ENCODE results near the gene CAVIN3. TPM values are rescaled to one million over a fixed set of nuclear protein-coding genes. Genes with fewer than 3 reads are reported as not detected.

Gene CAVIN3, protein sequence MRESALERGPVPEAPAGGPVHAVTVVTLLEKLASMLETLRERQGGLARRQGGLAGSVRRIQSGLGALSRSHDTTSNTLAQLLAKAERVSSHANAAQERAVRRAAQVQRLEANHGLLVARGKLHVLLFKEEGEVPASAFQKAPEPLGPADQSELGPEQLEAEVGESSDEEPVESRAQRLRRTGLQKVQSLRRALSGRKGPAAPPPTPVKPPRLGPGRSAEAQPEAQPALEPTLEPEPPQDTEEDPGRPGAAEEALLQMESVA
- total RNA-seq: 100 to 1,000 TPM in 2 of 4 donors, 10 to 100 TPM in 2; 78.7 to 209 (median 139) TPM

DNA sequence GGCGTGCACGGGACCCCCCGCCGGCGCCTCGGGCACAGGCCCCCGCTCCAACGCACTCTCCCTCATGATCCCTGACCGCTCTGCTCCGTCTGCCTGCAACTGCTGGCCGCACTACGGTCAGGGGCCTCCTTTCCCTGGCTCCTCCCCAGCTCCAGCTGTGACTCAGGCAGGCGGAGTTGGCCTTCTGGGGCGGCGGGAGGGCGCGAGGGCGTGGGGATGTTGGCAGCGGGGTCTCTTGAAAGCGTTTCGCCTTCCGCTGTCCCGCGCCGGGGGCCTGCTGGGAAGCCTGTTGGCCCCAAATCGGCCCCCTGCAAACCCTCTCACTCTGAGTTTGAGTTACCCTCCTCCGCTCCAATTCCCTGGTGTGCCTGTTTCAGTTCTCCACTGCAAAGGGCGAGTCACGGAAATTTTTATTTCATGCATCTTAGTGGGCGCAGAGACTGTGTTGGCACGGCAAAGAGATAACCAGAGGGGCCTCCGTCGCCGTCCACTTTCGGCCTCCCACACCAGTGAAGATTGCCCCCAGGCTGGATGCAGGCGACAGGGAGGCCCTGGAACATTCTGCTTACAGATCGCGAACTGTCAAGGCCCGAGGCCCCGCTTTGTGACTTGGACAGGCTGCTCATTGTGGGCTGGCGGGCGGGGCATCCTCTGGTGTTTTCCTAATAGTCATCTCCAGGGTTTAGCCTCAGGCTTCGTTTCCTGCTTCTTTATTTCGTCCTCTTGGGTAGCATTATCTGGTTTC is at the start of gene CAVIN3:
CAVIN3 (minus strand) TSS at position 91 of the 745 bp plus-strand sequence; CDS start at position 66, 25 bp downstream.
- TF ChIP-seq, protein P1, sequence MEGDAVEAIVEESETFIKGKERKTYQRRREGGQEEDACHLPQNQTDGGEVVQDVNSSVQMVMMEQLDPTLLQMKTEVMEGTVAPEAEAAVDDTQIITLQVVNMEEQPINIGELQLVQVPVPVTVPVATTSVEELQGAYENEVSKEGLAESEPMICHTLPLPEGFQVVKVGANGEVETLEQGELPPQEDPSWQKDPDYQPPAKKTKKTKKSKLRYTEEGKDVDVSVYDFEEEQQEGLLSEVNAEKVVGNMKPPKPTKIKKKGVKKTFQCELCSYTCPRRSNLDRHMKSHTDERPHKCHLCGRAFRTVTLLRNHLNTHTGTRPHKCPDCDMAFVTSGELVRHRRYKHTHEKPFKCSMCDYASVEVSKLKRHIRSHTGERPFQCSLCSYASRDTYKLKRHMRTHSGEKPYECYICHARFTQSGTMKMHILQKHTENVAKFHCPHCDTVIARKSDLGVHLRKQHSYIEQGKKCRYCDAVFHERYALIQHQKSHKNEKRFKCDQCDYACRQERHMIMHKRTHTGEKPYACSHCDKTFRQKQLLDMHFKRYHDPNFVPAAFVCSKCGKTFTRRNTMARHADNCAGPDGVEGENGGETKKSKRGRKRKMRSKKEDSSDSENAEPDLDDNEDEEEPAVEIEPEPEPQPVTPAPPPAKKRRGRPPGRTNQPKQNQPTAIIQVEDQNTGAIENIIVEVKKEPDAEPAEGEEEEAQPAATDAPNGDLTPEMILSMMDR (IDR thresholded peaks at IDR 0.05): no peak
- DNase-seq (ENCODE audit: low spot score): peak; percentile 44
- ATAC-seq (ENCODE audit: low FRiP score): peak; percentile 83

DNA sequence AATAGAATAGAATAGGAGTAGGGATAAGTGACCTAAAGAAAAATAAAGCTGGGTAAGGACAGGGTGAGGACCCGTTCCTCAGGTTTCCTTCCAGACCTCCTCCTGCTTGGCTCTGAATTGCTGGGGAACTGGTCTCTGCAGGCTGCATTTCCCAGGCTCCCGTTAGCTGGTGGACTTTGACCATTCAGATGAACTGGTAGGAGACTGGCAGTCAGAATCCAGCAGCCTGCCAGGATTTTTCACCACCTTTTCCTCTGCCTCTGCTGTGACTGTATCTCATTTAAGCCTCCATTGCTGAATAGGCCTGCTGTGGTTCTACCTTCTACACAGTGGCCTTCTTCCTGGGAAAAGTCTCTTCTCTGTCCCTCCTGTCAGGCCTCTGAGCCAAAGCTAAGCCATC is 45.4 kb upstream of the CAVIN3 start:
- ATAC-seq (ENCODE audit: low FRiP score) (no peak), DNase-seq (ENCODE audit: low spot score) (no peak)
- TF ChIP-seq, protein P1 (IDR thresholded peaks at IDR 0.05): no peak

- TF ChIP-seq, protein P1 (IDR thresholded peaks at IDR 0.05): peak in 1 of 3 donors; percentile 14
- DNase-seq (ENCODE audit: low spot score) (peak; percentile 60), ATAC-seq (ENCODE audit: low FRiP score) (peak; percentile 90)
Measured at GRCh38 chr11:6362873-6363678, 42.8 kb upstream of the CAVIN3 start.

GRCh38 chr11:6362185-6362872 is 42.0 kb upstream of the CAVIN3 start:
- no peak for DNase-seq (ENCODE audit: low spot score)

GRCh38 chr11:6360183-6360582 is 39.9 kb upstream of the CAVIN3 start:
- DNase-seq (ENCODE audit: low spot score): no peak
- TF ChIP-seq, protein P1 (IDR thresholded peaks at IDR 0.05): no peak
- no peak for ATAC-seq (ENCODE audit: low FRiP score)

More at GRCh38 chr11:6362185-6362872, 42.0 kb upstream of the CAVIN3 start:
- ATAC-seq (ENCODE audit: low FRiP score): no peak
- TF ChIP-seq, protein P1 (IDR thresholded peaks at IDR 0.05): no peak

- DNase-seq (ENCODE audit: low spot score) (peak; percentile 57), ATAC-seq (ENCODE audit: low FRiP score) (peak; percentile 90)
- TF ChIP-seq, protein P1 (IDR thresholded peaks at IDR 0.05): no peak
Measured at GRCh38 chr11:6357222-6357621, 36.9 kb upstream of the CAVIN3 start.
